GM23248 (cell line): Measurements from ENCODE around the gene PHF21A.

Experiments used
- EZH2 ChIP-seq: fragments of 200-600 bp; sonication (generic); IDR thresholded peaks from 2 replicates; pipeline ENCODE4 v1.6.1; 2018; ENCODE audit warnings: antibody characterized with exemption, mild to moderate bottlenecking; ENCODE audit not compliant: insufficient read depth, poor library complexity, severe bottlenecking
- EZH2phosphoT487 ChIP-seq: fragments of 200-600 bp; sonication (generic); IDR thresholded peaks from 2 replicates; pipeline ENCODE4 v1.6.1; 2018; ENCODE audit warnings: antibody characterized with exemption, moderate library complexity, mild to moderate bottlenecking, low read depth; ENCODE audit not compliant: insufficient read depth

- TF ChIP-seq EZH2: no peak
- TF ChIP-seq EZH2phosphoT487: no peak
Observed at GRCh38 chr11:46079662-46080061, 41.6 kb downstream of the PHF21A start.
